SU-DHL-6 (cell line): ENCODE data around the gene CFAP126.

Experiments
- CTCF ChIP-seq: fragments of 200-600 bp; sonication (generic); IDR thresholded peaks from one replicate; pipeline ENCODE4 v1.5.1; 2017; ENCODE audit warnings: antibody characterized with exemption, mild to moderate bottlenecking, low read length, moderate library complexity; ENCODE audit not compliant: insufficient read depth, poor library complexity, severe bottlenecking
- EZH2phosphoT487 ChIP-seq: fragments of 200-600 bp; sonication (generic), shearing (Covaris generic); conservative IDR thresholded peaks from 2 replicates; pipeline ENCODE4 v1.6.1; 2018; ENCODE audit warnings: mild to moderate bottlenecking, antibody characterized with exemption, low read length, moderate library complexity, mixed read lengths

GRCh38 chr1:161393151-161393550 is 25.5 kb upstream of the CFAP126 start:
- TF ChIP-seq CTCF (no peak), EZH2phosphoT487 (no peak)
